Astrocyte (in vitro differentiated cells and primary cell): ENCODE data around the gene PGK2. TPM values are rescaled to one million over a fixed set of nuclear protein-coding genes. Genes with fewer than 3 reads are reported as not detected.

ENCODE experiments used
- DNase-seq: peaks from one replicate; pipeline ENCODE4 v3.0.0-alpha.2; 2010; ENCODE audit warnings: low read depth
- FAIRE-seq: peaks from 2 replicates; lab custom pipeline; 2011; peaks lifted over from hg19 to GRCh38; lab: Jason Lieb, UNC
- H2AFZ ChIP-seq: 2 replicates; pipeline ENCODE4 v1.6.0; 2012; ENCODE audit warnings: low read depth, low read length, inconsistent platforms
- H3K27ac ChIP-seq: 2 replicates; pipeline ENCODE4 v1.5.1; 2011; ENCODE audit warnings: low read depth, low read length, inconsistent platforms
- H3K27me3 ChIP-seq: 2 replicates; pipeline ENCODE4 v1.6.0; 2011; ENCODE audit warnings: low read length, inconsistent platforms; ENCODE audit not compliant: insufficient read depth
- H3K36me3 ChIP-seq: 2 replicates; pipeline ENCODE4 v1.5.1; 2011; ENCODE audit warnings: low read length, inconsistent platforms; ENCODE audit not compliant: insufficient read depth
- H3K4me1 ChIP-seq: 2 replicates; pipeline ENCODE4 v1.5.1; 2011; ENCODE audit warnings: low read length, inconsistent platforms; ENCODE audit not compliant: insufficient read depth
- H3K4me2 ChIP-seq: 2 replicates; pipeline ENCODE4 v1.6.0; 2012; ENCODE audit warnings: low read length, inconsistent platforms
- H3K4me3 ChIP-seq: 2 replicates; pipeline ENCODE4 v1.5.1; 2011; ENCODE audit warnings: low read depth, mild to moderate bottlenecking, low read length, inconsistent platforms; ENCODE audit not compliant: insufficient read depth
- H3K79me2 ChIP-seq: 2 replicates; pipeline ENCODE4 v1.6.0; 2012; ENCODE audit warnings: mild to moderate bottlenecking, low read length, inconsistent platforms; ENCODE audit not compliant: insufficient read depth
- H3K9ac ChIP-seq: 2 replicates; pipeline ENCODE4 v1.6.0; 2012; ENCODE audit warnings: mild to moderate bottlenecking, low read length, inconsistent platforms
- H3K9me3 ChIP-seq: 2 replicates; pipeline ENCODE4 v1.5.1; 2012; ENCODE audit warnings: low read depth, mild to moderate bottlenecking, low read length, inconsistent platforms; ENCODE audit not compliant: insufficient read depth
- H4K20me1 ChIP-seq: 2 replicates; pipeline ENCODE4 v1.6.0; 2012; ENCODE audit warnings: low read length, inconsistent platforms; ENCODE audit not compliant: insufficient read depth
- H3K27ac Mint-ChIP-seq: one replicate; pipeline ENCODE4 v1.8.0; 2021; ENCODE audit warnings: mild to moderate bottlenecking, mixed read lengths; ENCODE audit not compliant: unreplicated experiment
- H3K27me3 Mint-ChIP-seq: one replicate; pipeline ENCODE4 v1.8.0; 2021; ENCODE audit warnings: low read depth, mixed read lengths; ENCODE audit not compliant: unreplicated experiment
- H3K36me3 Mint-ChIP-seq: one replicate; pipeline ENCODE4 v1.8.0; 2021; ENCODE audit warnings: low read depth, mixed read lengths; ENCODE audit not compliant: unreplicated experiment
- H3K4me1 Mint-ChIP-seq: one replicate; pipeline ENCODE4 v1.8.0; 2021; ENCODE audit warnings: low read depth, mixed read lengths; ENCODE audit not compliant: unreplicated experiment
- H3K4me3 Mint-ChIP-seq: one replicate; pipeline ENCODE4 v1.8.0; 2021; ENCODE audit warnings: mild to moderate bottlenecking, moderate library complexity, mixed read lengths; ENCODE audit not compliant: unreplicated experiment
- H3K9me3 Mint-ChIP-seq: one replicate; pipeline ENCODE4 v1.8.0; 2021; ENCODE audit warnings: mild to moderate bottlenecking, mixed read lengths; ENCODE audit not compliant: unreplicated experiment
- CTCF ChIP-seq: IDR thresholded peaks from 2 replicates; pipeline ENCODE4 v1.5.1; 2011; ENCODE audit warnings: low read depth, mild to moderate bottlenecking, inconsistent platforms, low read length, moderate library complexity; ENCODE audit not compliant: insufficient read depth
- EZH2 ChIP-seq: IDR thresholded peaks from 2 replicates; pipeline ENCODE4 v1.6.1; 2012; ENCODE audit warnings: mild to moderate bottlenecking, low read length, inconsistent platforms; ENCODE audit not compliant: insufficient read depth
- total RNA-seq: library from RNA; stranded (reverse); gene quantifications from 2 replicates; pipeline ENCODE4 v1.2.1, GENCODE V29; 2021

Gene PGK2
- total RNA-seq, 1 donor from 2014 or later: not detected

GRCh38 chr6:49776444-49776843 lies 10.6 kb downstream of the PGK2 start:
- no peak overlapping the region for H3K4me3 Mint-ChIP-seq
- DNase-seq (no peak), FAIRE-seq (no peak)
- no peak overlapping the region for H3K4me2 ChIP-seq
- no peaks in the 10 kb centered on the region for H3K9me3 ChIP-seq
- peaks cover 8% of the 10 kb centered on the region for H3K4me1 Mint-ChIP-seq
- H3K36me3 ChIP-seq: no peaks in the 10 kb centered on the region
- H4K20me1 ChIP-seq: no peaks in the 10 kb centered on the region
- no peaks in the 10 kb centered on the region for H3K9me3 Mint-ChIP-seq
- H3K36me3 Mint-ChIP-seq: no peaks in the 10 kb centered on the region
- H3K79me2 ChIP-seq: no peaks in the 10 kb centered on the region
- no peak overlapping the region for H3K9ac ChIP-seq
- H3K4me3 ChIP-seq: no peak overlapping the region
- no peak for TF ChIP-seq CTCF
- TF ChIP-seq EZH2: no peak
- H3K27ac Mint-ChIP-seq: no peak overlapping the region
- no peak overlapping the region for H3K27ac ChIP-seq
- H3K27me3 Mint-ChIP-seq: no peaks in the 10 kb centered on the region
- no peaks in the 10 kb centered on the region for H3K27me3 ChIP-seq
- no peaks in the 10 kb centered on the region for H3K4me1 ChIP-seq
- H2AFZ ChIP-seq: no peak overlapping the region

GRCh38 chr6:49775043-49775442 lies 12.0 kb downstream of the PGK2 start:
- H3K4me1 Mint-ChIP-seq: peaks cover 8% of the 10 kb centered on the region
- no peak overlapping the region for H3K4me3 ChIP-seq
- FAIRE-seq (no peak), DNase-seq (no peak)
- no peak overlapping the region for H3K4me2 ChIP-seq
- no peaks in the 10 kb centered on the region for H3K4me1 ChIP-seq
- H3K36me3 ChIP-seq: no peaks in the 10 kb centered on the region
- H3K27ac Mint-ChIP-seq: no peak overlapping the region
- TF ChIP-seq CTCF (no peak), EZH2 (no peak)
- no peaks in the 10 kb centered on the region for H3K27me3 ChIP-seq
- no peaks in the 10 kb centered on the region for H3K36me3 Mint-ChIP-seq
- H3K4me3 Mint-ChIP-seq: no peak overlapping the region
- no peak overlapping the region for H3K9ac ChIP-seq
- no peak overlapping the region for H3K27ac ChIP-seq
- no peaks in the 10 kb centered on the region for H3K9me3 ChIP-seq
- no peaks in the 10 kb centered on the region for H3K9me3 Mint-ChIP-seq
- no peaks in the 10 kb centered on the region for H3K79me2 ChIP-seq
- H3K27me3 Mint-ChIP-seq: no peaks in the 10 kb centered on the region
- H2AFZ ChIP-seq: no peak overlapping the region
- no peaks in the 10 kb centered on the region for H4K20me1 ChIP-seq

GRCh38 chr6:49772285-49772684 lies 14.8 kb downstream of the PGK2 start:
- Histone ChIP-seq H3K4me1 (no peaks in the 10 kb centered on the region), H3K4me3 (no peak overlapping the region), H3K9me3 (no peaks in the 10 kb centered on the region), H3K9ac (no peak overlapping the region), H3K4me2 (no peak overlapping the region), H3K27me3 (no peaks in the 10 kb centered on the region), H3K79me2 (no peaks in the 10 kb centered on the region), H4K20me1 (no peaks in the 10 kb centered on the region), H3K27ac (no peak overlapping the region), H2AFZ (no peak overlapping the region), H3K36me3 (no peaks in the 10 kb centered on the region)
- Mint-ChIP-seq H3K4me1 (peaks cover 8% of the 10 kb centered on the region), H3K27ac (no peak overlapping the region), H3K36me3 (no peaks in the 10 kb centered on the region), H3K27me3 (no peaks in the 10 kb centered on the region), H3K9me3 (no peaks in the 10 kb centered on the region), H3K4me3 (no peak overlapping the region)
- no peak for DNase-seq
- FAIRE-seq: no peak
- TF ChIP-seq EZH2: no peak
- no peak for TF ChIP-seq CTCF
